Activated naive CD8-positive, alpha-beta T cell treated with anti-CD3 and anti-CD28 coated beads, Interleukin-2, amount 50 U/mL, for 24 hours (primary cell): ENCODE measurements around the gene JAKMIP3.

Experiments used
- ATAC-seq: fragments of 150-1000 bp; cut with Tn5 transposase; one replicate; pipeline ENCODE4 v1.10.0; 2021
- DNase-seq: peaks from one replicate; pipeline ENCODE4 v3.0.0; 2021
- H3K27ac Mint-ChIP-seq: one replicate; pipeline ENCODE4 v1.8.0; 2021; ENCODE audit warnings: mild to moderate bottlenecking, mixed read lengths
- H3K27me3 Mint-ChIP-seq: one replicate; pipeline ENCODE4 v1.8.0; 2021; ENCODE audit warnings: mixed read lengths
- H3K36me3 Mint-ChIP-seq: one replicate; pipeline ENCODE4 v1.8.0; 2021; ENCODE audit warnings: low read depth, mixed read lengths
- H3K4me1 Mint-ChIP-seq: one replicate; pipeline ENCODE4 v1.8.0; 2021; ENCODE audit warnings: mixed read lengths
- H3K4me3 Mint-ChIP-seq: one replicate; pipeline ENCODE4 v1.8.0; 2021; ENCODE audit warnings: mild to moderate bottlenecking, moderate library complexity, mixed read lengths
- H3K9me3 Mint-ChIP-seq: one replicate; pipeline ENCODE4 v1.8.0; 2021; ENCODE audit warnings: mixed read lengths

JAKMIP3 gene

DNA sequence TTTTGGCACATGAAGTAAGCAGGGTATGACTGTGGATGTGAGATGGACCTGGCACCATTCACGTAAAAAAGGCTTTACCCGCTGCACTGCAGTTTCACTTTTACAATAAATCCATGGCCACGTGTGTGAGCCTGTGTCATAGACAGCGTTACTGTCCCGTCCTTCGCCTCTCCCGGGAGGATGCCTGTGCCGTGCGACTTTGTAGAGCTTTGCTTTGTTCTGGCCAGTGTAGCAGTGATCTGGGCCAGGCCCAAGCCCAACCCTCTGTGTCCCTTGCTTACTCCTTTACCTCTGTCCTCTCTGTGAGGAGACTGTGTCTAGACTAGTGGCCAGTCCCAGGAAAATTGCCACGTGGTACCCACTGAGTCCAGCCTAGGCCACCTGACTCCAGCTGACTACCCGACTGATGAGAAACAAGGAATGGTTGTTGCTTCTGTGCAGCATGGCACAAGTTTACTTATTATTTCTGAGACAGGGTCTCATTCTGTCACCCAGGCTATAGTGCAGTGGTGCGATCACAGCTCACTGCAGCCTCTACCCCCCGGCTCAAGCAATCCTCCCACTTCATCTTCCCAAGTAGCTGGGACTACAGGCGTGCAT, 48.1 kb downstream of the JAKMIP3 start:
- Mint-ChIP-seq H3K4me1 (no peaks in the 10 kb centered on the region), H3K27me3 (no peaks in the 10 kb centered on the region), H3K4me3 (no peak overlapping the region), H3K9me3 (no peaks in the 10 kb centered on the region), H3K27ac (no peak overlapping the region), H3K36me3 (no peaks in the 10 kb centered on the region)
- ATAC-seq (no peak), DNase-seq (no peak)

DNA sequence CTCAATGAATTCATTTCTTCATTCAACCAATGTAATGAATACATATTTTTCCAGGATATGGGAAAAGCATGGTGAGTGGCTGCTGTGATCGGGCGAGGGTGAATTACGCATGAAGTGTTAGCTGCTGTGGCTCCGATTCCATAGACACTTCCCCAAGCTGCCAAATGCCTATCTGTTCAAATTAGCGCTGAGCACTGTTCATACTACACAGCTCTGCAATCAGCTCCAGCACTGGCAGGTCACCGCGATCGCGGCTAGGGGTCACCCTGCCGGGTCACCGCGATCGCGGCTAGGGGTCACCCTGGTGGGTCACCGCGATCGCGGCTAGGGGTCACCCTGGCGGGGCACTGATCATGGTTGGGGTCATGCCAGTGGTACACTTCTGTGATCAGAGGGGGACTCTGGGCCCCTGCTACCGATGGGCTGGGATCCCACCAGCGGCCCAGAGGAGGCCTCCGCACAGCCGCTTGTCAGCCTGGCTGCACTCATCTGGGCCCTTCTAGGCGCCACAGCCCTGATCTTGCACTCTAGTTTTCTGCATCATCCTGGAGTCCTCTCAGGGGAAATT, 49.3 kb downstream of the JAKMIP3 start:
- Mint-ChIP-seq H3K9me3 (no peaks in the 10 kb centered on the region), H3K27ac (no peak overlapping the region), H3K36me3 (no peaks in the 10 kb centered on the region), H3K27me3 (no peaks in the 10 kb centered on the region), H3K4me3 (no peak overlapping the region), H3K4me1 (no peaks in the 10 kb centered on the region)
- ATAC-seq: no peak
- no peak for DNase-seq
